GM19238 (cell line): Measurements from ENCODE around the gene MECP2.
"Not testable (repeated sequence)": the region's sequence is repeated elsewhere in the genome, so short reads cannot be mapped to it uniquely, and the experiment has no call there.

Source experiments
- DNase-seq: peaks from one replicate; pipeline ENCODE4 v3.0.0; 2011; ENCODE audit warnings: low spot score; ENCODE audit not compliant: insufficient read length

MECP2 gene

GRCh38 chrX:153993978-153994377 is 103.5 kb downstream of the MECP2 start:
- no peak for DNase-seq

GRCh38 chrX:153993079-153993478 is 104.4 kb downstream of the MECP2 start:
- DNase-seq = no peak

- no peak for DNase-seq
Observed at GRCh38 chrX:153992180-153992579, 105.3 kb downstream of the MECP2 start.

GRCh38 chrX:153991013-153991580 is 106.4 kb downstream of the MECP2 start:
- no peak for DNase-seq

- no peak for DNase-seq
Observed at GRCh38 chrX:153989973-153990655, 107.4 kb downstream of the MECP2 start.

- DNase-seq = no peak
Observed at GRCh38 chrX:153988493-153988892, 109.0 kb downstream of the MECP2 start.

- peak; percentile 48 for DNase-seq
Observed at GRCh38 chrX:153984351-153985178, 113.0 kb downstream of the MECP2 start.

- DNase-seq = no peak
Observed at GRCh38 chrX:153983321-153983801, 114.2 kb downstream of the MECP2 start.

GRCh38 chrX:153981771-153982533 is 115.6 kb downstream of the MECP2 start:
- DNase-seq = no peak

GRCh38 chrX:153981231-153981630 is 116.3 kb downstream of the MECP2 start:
- DNase-seq = no peak

GRCh38 chrX:153980394-153980793 is 117.1 kb downstream of the MECP2 start:
- DNase-seq = not testable (repeated sequence)

GRCh38 chrX:153974726-153975286 is 122.7 kb downstream of the MECP2 start:
- no peak for DNase-seq

GRCh38 chrX:153974003-153974725 is 123.4 kb downstream of the MECP2 start:
- DNase-seq = no peak

- DNase-seq = no peak
Observed at GRCh38 chrX:153973127-153974002, 124.2 kb downstream of the MECP2 start.

- DNase-seq = peak; percentile 92
Observed at GRCh38 chrX:153972368-153973126, 125.0 kb downstream of the MECP2 start, which contains the start of gene TMEM187. Gene TMEM187, plus strand, starts transcription at chrX:153972754. Its CDS starts 9,309 bp downstream, at chrX:153982063.
